ENCODE results near the gene BOC. TPM values are rescaled to one million over a fixed set of nuclear protein-coding genes. Genes with fewer than 3 reads are reported as not detected.

BOC gene
- polyA plus RNA-seq, 12 donors = 35.5 to 112 (median 55.8) TPM; not detected in 1

Other genes starting within 250 kb of the BOC start
- 1 to 10 TPM in 10 of 12 donors, not detected in 2; 1.2 to 2.8 (median 1.8) TPM for gene CD200R1, start 236.5 kb upstream of the BOC start, polyA plus RNA-seq (ENCODE audit: insufficient read length in 12 of 12)
- gene GTPBP8, start 220.6 kb upstream of the BOC start, polyA plus RNA-seq (ENCODE audit: insufficient read length in 12 of 12) = 10 to 100 TPM in 11 of 12 donors, not detected in 1; 16.8 to 27.6 (median 19.4) TPM
- 10 to 100 TPM in 4 of 12 donors, 1 to 10 TPM in 7, not detected in 1; 2.8 to 20.4 (median 8.4) TPM for gene CFAP44, start 229.9 kb downstream of the BOC start, polyA plus RNA-seq (ENCODE audit: insufficient read length in 12 of 12)

Measured in muscle of arm (tissue), 12 donors.